Mammary epithelial cell (primary cell): ENCODE results near the gene HSPA8.

Source experiments
- EZH2 ChIP-seq: IDR thresholded peaks from 2 replicates; pipeline ENCODE4 v1.6.1; 2012; ENCODE audit warnings: low read length, inconsistent platforms, borderline replicate concordance
- TF ChIP-seq, protein P1 (sequence below), 2 donors: IDR thresholded peaks in 1 of 2; conservative IDR thresholded peaks in 1 of 2; 2 replicates each; pipeline ENCODE4 v1.5.1; 2011 to 2012; ENCODE audit warnings: inconsistent platforms in 2 of 2, low read length in 2 of 2, mild to moderate bottlenecking in 2 of 2, control low read depth in 1 of 2, low read depth in 1 of 2; ENCODE audit not compliant: insufficient read depth in 1 of 2; ENCODE audit errors: extremely low read depth in 1 of 2

DNA sequence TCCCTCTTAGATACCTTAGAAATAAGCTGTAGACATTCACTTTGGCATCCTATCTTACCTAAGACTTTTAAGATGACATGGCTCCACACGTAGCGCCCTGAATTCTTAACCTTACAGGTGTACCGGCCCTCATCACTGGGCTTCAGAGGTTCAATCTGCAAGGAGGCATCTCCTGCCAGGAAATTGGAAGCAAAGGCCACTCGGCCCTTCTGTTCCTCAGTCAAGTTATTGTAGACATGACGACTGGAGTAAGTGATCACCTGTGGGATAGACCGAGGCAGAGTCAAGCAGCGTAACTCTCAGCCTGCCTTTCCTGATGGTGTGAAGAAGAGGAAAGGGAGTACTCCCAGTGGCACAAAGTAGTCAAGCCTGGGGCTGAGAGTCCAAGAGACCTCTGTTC, 22.5 kb upstream of the HSPA8 start:
- TF ChIP-seq, protein P1, sequence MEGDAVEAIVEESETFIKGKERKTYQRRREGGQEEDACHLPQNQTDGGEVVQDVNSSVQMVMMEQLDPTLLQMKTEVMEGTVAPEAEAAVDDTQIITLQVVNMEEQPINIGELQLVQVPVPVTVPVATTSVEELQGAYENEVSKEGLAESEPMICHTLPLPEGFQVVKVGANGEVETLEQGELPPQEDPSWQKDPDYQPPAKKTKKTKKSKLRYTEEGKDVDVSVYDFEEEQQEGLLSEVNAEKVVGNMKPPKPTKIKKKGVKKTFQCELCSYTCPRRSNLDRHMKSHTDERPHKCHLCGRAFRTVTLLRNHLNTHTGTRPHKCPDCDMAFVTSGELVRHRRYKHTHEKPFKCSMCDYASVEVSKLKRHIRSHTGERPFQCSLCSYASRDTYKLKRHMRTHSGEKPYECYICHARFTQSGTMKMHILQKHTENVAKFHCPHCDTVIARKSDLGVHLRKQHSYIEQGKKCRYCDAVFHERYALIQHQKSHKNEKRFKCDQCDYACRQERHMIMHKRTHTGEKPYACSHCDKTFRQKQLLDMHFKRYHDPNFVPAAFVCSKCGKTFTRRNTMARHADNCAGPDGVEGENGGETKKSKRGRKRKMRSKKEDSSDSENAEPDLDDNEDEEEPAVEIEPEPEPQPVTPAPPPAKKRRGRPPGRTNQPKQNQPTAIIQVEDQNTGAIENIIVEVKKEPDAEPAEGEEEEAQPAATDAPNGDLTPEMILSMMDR (conservative IDR thresholded peaks at IDR 0.05 in 1 of 2, IDR thresholded peaks at IDR 0.05 in 1 of 2; ENCODE audit: extremely low read depth in 1 of 2, insufficient read depth in 1 of 2, low read depth in 1 of 2, low read length in 2 of 2) = no peak
- TF ChIP-seq EZH2 = no peak
